SK-N-MC (cell line): ENCODE results near the gene COA7.

Experiments used
- EZH2 ChIP-seq: fragments of 200-600 bp; sonication (generic); IDR thresholded peaks from one replicate; pipeline ENCODE4 v1.6.1; 2017; ENCODE audit warnings: antibody characterized with exemption
- FOXP2 ChIP-seq: optimal IDR thresholded peaks from 2 replicates; pipeline ENCODE3; 2011; ENCODE audit warnings: mild to moderate bottlenecking, moderate library complexity; ENCODE audit not compliant: insufficient read depth; ENCODE audit errors: extremely low read length, control extremely low read depth
- POLR2AphosphoS5 ChIP-seq: IDR thresholded peaks from 2 replicates; pipeline ENCODE4 v1.6.1; 2012; ENCODE audit warnings: mild to moderate bottlenecking, low read depth, low read length, borderline replicate concordance

GRCh38 chr1:52679048-52679447 lies 19.1 kb downstream of the COA7 start:
- TF ChIP-seq POLR2AphosphoS5 = no peak
- no peak for TF ChIP-seq EZH2
- no peak for TF ChIP-seq FOXP2
